ENCODE measurements around the gene BAZ1B. TPM values are rescaled to one million over a fixed set of nuclear protein-coding genes. Genes with fewer than 3 reads are reported as not detected.

Gene BAZ1B
- total and polyA plus RNA-seq, 2 of the 4 experiments (the other 2 are of a cell fraction): 20.2 to 45.0 TPM

- ChIA-PET CTCF (no interaction called here), POLR2A (ENCODE audit: unreplicated experiment) (no interaction called here)
- Histone ChIP-seq H2BK120ac (ENCODE audit: low read depth, low read length) (no peak overlapping the region), H3K56ac (ENCODE audit: extremely low read depth, insufficient read depth, low read length) (no peak overlapping the region), H4K20me1 (ENCODE audit: insufficient read depth, low read length) (peaks cover 5% of the 10 kb centered on the region), H3K23ac (ENCODE audit: low read depth, low read length) (no peak overlapping the region), H3K36me3 (ENCODE audit: control insufficient read depth, insufficient read depth, low read length) (peaks cover 40% of the 10 kb centered on the region), H3K4me1 (ENCODE audit: control insufficient read depth, insufficient read depth, low read length) (no peaks in the 10 kb centered on the region), H2AFZ (replicated peaks; ENCODE audit: low read length, poor library complexity) (no peak overlapping the region), H3K4me2 (ENCODE audit: low read depth, low read length) (no peak overlapping the region), H2AK9ac (replicated peaks; ENCODE audit: low read depth, low read length, poor library complexity) (no peak overlapping the region), H3K18ac (ENCODE audit: low read depth, low read length) (no peak overlapping the region), H3K27ac (ENCODE audit: insufficient read depth, low read length) (no peak overlapping the region), H2AK5ac (ENCODE audit: low read depth, low read length) (no peak overlapping the region), H2BK5ac (ENCODE audit: low read depth, low read length, poor library complexity, severe bottlenecking) (no peak overlapping the region), H3K9me3 (ENCODE audit: control insufficient read depth, insufficient read depth, low read length) (no peaks in the 10 kb centered on the region), H4K8ac (ENCODE audit: low read depth in 2 of 2, low read length in 2 of 2) (no peak overlapping the region), H2BK15ac (ENCODE audit: low read depth, low read length) (no peak overlapping the region), H3K9me1 (ENCODE audit: insufficient read depth, low read length) (no peaks in the 10 kb centered on the region), H3K9ac (ENCODE audit: low read depth, low read length) (no peak overlapping the region), H3K27me3 (ENCODE audit: control insufficient read depth, insufficient read depth, low read length) (no peaks in the 10 kb centered on the region), H3K14ac (replicated peaks; ENCODE audit: low read depth, low read length) (no peak overlapping the region), H3K4ac (ENCODE audit: low read depth, low read length) (no peak overlapping the region), H4K5ac (ENCODE audit: low read depth, low read length) (no peak overlapping the region), H2BK20ac (ENCODE audit: low read depth, low read length) (no peak overlapping the region), H3K79me1 (ENCODE audit: low read depth in 1 of 2, low read length in 2 of 2) (peaks cover 27 to 56% of the 10 kb centered on the region in 2 experiments), H4K91ac (ENCODE audit: insufficient read depth, low read depth, low read length) (no peak overlapping the region), H3K4me3 (ENCODE audit: insufficient read depth, low read depth, low read length) (no peak overlapping the region)
- 90% methylated on average over 2 of the region's 5 CpGs; no CpG with 5 or more reads in 1 of the 2 experiments for WGBS, 2 experiments (ENCODE audit: extremely low coverage in 2 of 2, insufficient read length in 1 of 2)
- no TSS peak for BruUV-seq (replicated peaks)
- DNase-seq (no peak), ATAC-seq (ENCODE audit: low read depth) (no peak)
- intact Hi-C loops (cut with micrococcal nuclease): no loop called here
- TF ChIP-seq USF2 (IDR thresholded peaks at IDR 0.05; ENCODE audit: low read depth, low read length) (no peak), CHD1 (IDR thresholded peaks at IDR 0.05; ENCODE audit: low read depth, low read length) (no peak), MAFK (IDR thresholded peaks at IDR 0.05; ENCODE audit: low read depth, low read length) (no peak), RFX5 (IDR thresholded peaks at IDR 0.05; ENCODE audit: low read depth, low read length) (no peak)
- in situ Hi-C loops (cut with MboI; ENCODE audit: low sequenced_read_pairs): no loop called here
- dilution Hi-C loops (cut with HindIII; ENCODE audit: low sequenced_read_pairs, unreplicated experiment): no loop called here
Measured at GRCh38 chr7:73477376-73477775, 44.7 kb downstream of the BAZ1B start.
